ENCODE data around the gene GRM8. TPM values are rescaled to one million over a fixed set of nuclear protein-coding genes. Genes with fewer than 3 reads are reported as not detected.

Gene GRM8
- total and polyA plus RNA-seq, 9 of the 15 experiments (the other 6 are each of a cell fraction or from before 2014, with no cell fraction given), result 0.13 TPM; not detected in 7

GRCh38 chr7:127107601-127108007, 145.1 kb downstream of the GRM8 start (continued):
- TF ChIP-seq ZNF583 (CRISPR knock-in tag; IDR thresholded peaks at IDR 0.05), result peak; percentile 73; the same call in 1 of the 2 replicates
- no peak for TF ChIP-seq CBFA2T2 (conservative IDR thresholded peaks at IDR 0.05)
- TF ChIP-seq IRF9 (tag; IDR thresholded peaks at IDR 0.05), result no peak
- TF ChIP-seq ZNF668 (CRISPR knock-in tag; IDR thresholded peaks at IDR 0.05), result peak; percentile 45; the same call in 1 of the 2 replicates
- TF ChIP-seq MCM7 (IDR thresholded peaks at IDR 0.05), result no peak
- TF ChIP-seq OTX1 (CRISPR knock-in tag; IDR thresholded peaks at IDR 0.05), result 0 out of 2 replicates have a peak, but pooled peaks have one; percentile 42
- no peak for TF ChIP-seq GTF2B (IDR thresholded peaks at IDR 0.05; ENCODE audit: extremely low read depth, insufficient read length)
- TF ChIP-seq MEIS2 (IDR thresholded peaks at IDR 0.05; ENCODE audit: partially characterized antibody), result no peak
- no peak for TF ChIP-seq TAF7 (tag; IDR thresholded peaks at IDR 0.05)
- TF ChIP-seq SLC30A9 (CRISPR knock-in tag; IDR thresholded peaks at IDR 0.05), result no peak
- TF ChIP-seq RBM22 (IDR thresholded peaks at IDR 0.05; ENCODE audit: low read depth, low read length, poor library complexity, severe bottlenecking), result no peak
- TF ChIP-seq CTCFL (IDR thresholded peaks at IDR 0.05; ENCODE audit: borderline replicate concordance, insufficient read depth, low read depth, low read length, poor library complexity, severe bottlenecking), result no peak
- TF ChIP-seq TCF15 (CRISPR knock-in tag; IDR thresholded peaks at IDR 0.05), result no peak
- TF ChIP-seq ZFP30 (CRISPR knock-in tag; IDR thresholded peaks at IDR 0.05; ENCODE audit: borderline replicate concordance), result no peak
- TF ChIP-seq ZNF121 (CRISPR knock-in tag; conservative IDR thresholded peaks at IDR 0.05), result no peak
- TF ChIP-seq RBM34 (IDR thresholded peaks at IDR 0.05; ENCODE audit: borderline replicate concordance, insufficient read depth, low read length), result no peak
- no peak for TF ChIP-seq TARDBP (IDR thresholded peaks at IDR 0.05)
- 0 out of 2 replicates have a peak, but pooled peaks have one; percentile 34 for TF ChIP-seq MECOM (CRISPR knock-in tag; IDR thresholded peaks at IDR 0.05)
- TF ChIP-seq ZKSCAN3 (CRISPR knock-in tag; IDR thresholded peaks at IDR 0.05), result no peak
- TF ChIP-seq ETV1 (tag; conservative IDR thresholded peaks at IDR 0.05; ENCODE audit: low read depth), result no peak
- 0 out of 2 replicates have a peak, but pooled peaks have one; percentile 47 for TF ChIP-seq PTTG1 (tag; IDR thresholded peaks at IDR 0.05; ENCODE audit: low read depth)
- TF ChIP-seq RNF219 (CRISPR knock-in tag; IDR thresholded peaks at IDR 0.05), result no peak
- no peak for TF ChIP-seq BMI1 (IDR thresholded peaks at IDR 0.05; ENCODE audit: low read length)
- no peak for TF ChIP-seq PKNOX1 (IDR thresholded peaks at IDR 0.05)

Data from K562 (cell line).